IMR-90 (cell line): ENCODE data around the gene KLK11. TPM values are rescaled to one million over a fixed set of nuclear protein-coding genes. Genes with fewer than 3 reads are reported as not detected.

Experiments
- ATAC-seq: fragments of 200-7000 bp; cut with Tn5 transposase; 2 replicates; pipeline ENCODE4 v1.9.1; 2020; ENCODE audit warnings: low read depth, mild to moderate bottlenecking, moderate library complexity
- Bru-seq: library from RNA; stranded (reverse); fragments of 400-500 nt; gene quantifications from one replicate; lab custom pipeline; 2021; lab: Mats Ljungman, UMichigan
- BruChase-seq, 2 experiments: library from RNA; stranded (reverse); fragments of 400-500 nt; gene quantifications; one replicate each; lab custom pipeline; 2021; lab: Mats Ljungman, UMichigan
- BruUV-seq: library from RNA; stranded (reverse); fragments of 400-500 nt; replicated peaks from 2 replicates; lab custom pipeline; 2021; lab: Mats Ljungman, UMichigan
- CTCF ChIA-PET: fragments of 300-600 bp; formaldehyde crosslinking; extraction: SDS; loops from one replicate; lab custom pipeline; 2021; ENCODE audit warnings: antibody characterized with exemption; lab: Yijun Ruan, JAX
- POLR2A ChIA-PET: fragments of 300-600 bp; sonication (Branson Sonifier 250); formaldehyde crosslinking; loops from one replicate; lab custom pipeline; 2022; ENCODE audit warnings: antibody characterized with exemption; ENCODE audit not compliant: unreplicated experiment; lab: Charles Lee
- DNase-seq: peaks from one replicate; pipeline ENCODE4 v3.0.0; 2013
- H2AFZ ChIP-seq: replicated peaks from 2 replicates; pipeline ENCODE3; 2013; ENCODE audit warnings: low read length, mild to moderate bottlenecking; ENCODE audit not compliant: poor library complexity
- H2AK5ac ChIP-seq: 2 replicates; pipeline ENCODE4 v1.6.1; 2013; ENCODE audit warnings: low read depth, low read length, inconsistent platforms
- H2AK9ac ChIP-seq: replicated peaks from 2 replicates; pipeline ENCODE3; 2013; ENCODE audit warnings: mild to moderate bottlenecking, low read depth, low read length, moderate library complexity; ENCODE audit not compliant: poor library complexity
- H2BK120ac ChIP-seq: 2 replicates; pipeline ENCODE4 v1.6.1; 2013; ENCODE audit warnings: low read depth, low read length, inconsistent platforms
- H2BK15ac ChIP-seq: 3 replicates; pipeline ENCODE4 v1.6.1; 2013; ENCODE audit warnings: low read depth, low read length, inconsistent platforms
- H2BK20ac ChIP-seq: 2 replicates; pipeline ENCODE4 v1.6.1; 2013; ENCODE audit warnings: low read depth, mild to moderate bottlenecking, inconsistent platforms, low read length, moderate library complexity
- H2BK5ac ChIP-seq: 2 replicates; pipeline ENCODE4 v1.6.1; 2013; ENCODE audit warnings: mild to moderate bottlenecking, low read depth, low read length, inconsistent platforms; ENCODE audit not compliant: poor library complexity, severe bottlenecking
- H3K14ac ChIP-seq: replicated peaks from 2 replicates; pipeline ENCODE4 v1.6.1; 2013; ENCODE audit warnings: low read depth, low read length, inconsistent platforms
- H3K18ac ChIP-seq: 2 replicates; pipeline ENCODE4 v1.6.1; 2013; ENCODE audit warnings: low read depth, low read length, control low read depth
- H3K23ac ChIP-seq: 2 replicates; pipeline ENCODE4 v1.6.1; 2013; ENCODE audit warnings: low read depth, low read length, inconsistent platforms
- H3K27ac ChIP-seq: 2 replicates; pipeline ENCODE4 v1.5.1; 2013; ENCODE audit warnings: mild to moderate bottlenecking, control low read depth, low read length; ENCODE audit not compliant: insufficient read depth
- H3K27me3 ChIP-seq: 2 replicates; pipeline ENCODE4 v1.6.1; 2013; ENCODE audit warnings: low read length; ENCODE audit not compliant: control insufficient read depth, insufficient read depth
- H3K36me3 ChIP-seq: 2 replicates; pipeline ENCODE4 v1.6.1; 2013; ENCODE audit warnings: low read length, mixed read lengths; ENCODE audit not compliant: control insufficient read depth, insufficient read depth
- H3K4ac ChIP-seq: 2 replicates; pipeline ENCODE4 v1.6.1; 2013; ENCODE audit warnings: low read depth, low read length, inconsistent platforms
- H3K4me1 ChIP-seq: 2 replicates; pipeline ENCODE4 v1.6.1; 2013; ENCODE audit warnings: low read length, mixed read lengths; ENCODE audit not compliant: control insufficient read depth, insufficient read depth
- H3K4me2 ChIP-seq: 2 replicates; pipeline ENCODE4 v1.6.1; 2013; ENCODE audit warnings: low read depth, mild to moderate bottlenecking, control low read depth, low read length, moderate library complexity
- H3K4me3 ChIP-seq: 2 replicates; pipeline ENCODE4 v1.5.1; 2013; ENCODE audit warnings: low read depth, mild to moderate bottlenecking, control low read depth, low read length, moderate library complexity; ENCODE audit not compliant: insufficient read depth
- H3K56ac ChIP-seq: 2 replicates; pipeline ENCODE4 v1.6.1; 2013; ENCODE audit warnings: low read length, inconsistent platforms; ENCODE audit not compliant: insufficient read depth; ENCODE audit errors: extremely low read depth
- H3K79me1 ChIP-seq, 2 experiments: 2 replicates each; pipeline ENCODE4 v1.6.1; 2013; ENCODE audit warnings: low read length in 2 of 2, inconsistent platforms in 1 of 2, low read depth in 1 of 2
- H3K9ac ChIP-seq: 2 replicates; pipeline ENCODE4 v1.6.1; 2013; ENCODE audit warnings: low read depth, low read length, control low read depth
- H3K9me1 ChIP-seq: 2 replicates; pipeline ENCODE4 v1.6.1; 2013; ENCODE audit warnings: low read length, inconsistent platforms; ENCODE audit not compliant: insufficient read depth
- H3K9me3 ChIP-seq: 2 replicates; pipeline ENCODE4 v1.6.1; 2013; ENCODE audit warnings: low read length; ENCODE audit not compliant: control insufficient read depth, insufficient read depth
- H4K20me1 ChIP-seq: 2 replicates; pipeline ENCODE4 v1.6.1; 2013; ENCODE audit warnings: low read length, inconsistent platforms; ENCODE audit not compliant: insufficient read depth
- H4K5ac ChIP-seq: 2 replicates; pipeline ENCODE4 v1.6.1; 2013; ENCODE audit warnings: mild to moderate bottlenecking, low read depth, low read length, control low read depth
- H4K8ac ChIP-seq, 2 experiments: 2 replicates each; pipeline ENCODE4 v1.6.1; 2013; ENCODE audit warnings: low read depth in 2 of 2, low read length in 2 of 2, control low read depth in 1 of 2, inconsistent platforms in 1 of 2
- H4K91ac ChIP-seq: 2 replicates; pipeline ENCODE4 v1.6.1; 2013; ENCODE audit warnings: low read depth, low read length, inconsistent platforms; ENCODE audit not compliant: insufficient read depth
- FOS ChIP-seq: fragments of 150-350 bp; IDR thresholded peaks from 2 replicates; pipeline ENCODE4 v1.6.1; 2016; ENCODE audit warnings: low read depth, low read length
- MAZ ChIP-seq: IDR thresholded peaks from 2 replicates; pipeline ENCODE4 v1.6.1; 2012; ENCODE audit warnings: low read depth, mild to moderate bottlenecking, low read length, improper control_type of control experiment, moderate library complexity, borderline replicate concordance
- POLR2A ChIP-seq: IDR thresholded peaks from 2 replicates; pipeline ENCODE4 v1.6.1; 2012; ENCODE audit warnings: mild to moderate bottlenecking, low read depth, low read length
- RAD21 ChIP-seq: IDR thresholded peaks from 2 replicates; pipeline ENCODE4 v1.6.1; 2012; ENCODE audit warnings: low read length, improper control_type of control experiment
- RCOR1 ChIP-seq: IDR thresholded peaks from 2 replicates; pipeline ENCODE4 v1.6.1; 2012; ENCODE audit warnings: mild to moderate bottlenecking, low read length, improper control_type of control experiment; ENCODE audit not compliant: insufficient replicate concordance
- USF2 ChIP-seq: fragments of 150-350 bp; IDR thresholded peaks from 2 replicates; pipeline ENCODE4 v1.6.1; 2017; ENCODE audit warnings: mild to moderate bottlenecking, antibody characterized with exemption, low read length, low read depth
- WGBS, 2 experiments: methylation state at CpG; one replicate each; pipeline versions ENCODE4 v1.1.5 to v1.1.7; 2013; ENCODE audit warnings: missing lambda C conversion rate in 2 of 2; ENCODE audit not compliant: insufficient read length in 1 of 2; ENCODE audit errors: extremely low coverage in 2 of 2; 5-methylcytosine and 5-hydroxymethylcytosine counted together
- dilution Hi-C: fragments of 300-500 bp; cut with HindIII; formaldehyde crosslinking; loops from one replicate; pipeline ENCODE4 v1.14.3; 2018; ENCODE audit warnings: low sequenced_read_pairs; ENCODE audit not compliant: unreplicated experiment
- in situ Hi-C: fragments of 300-500 bp; cut with MboI; formaldehyde crosslinking; loops from 3 replicates; pipeline ENCODE4 v1.14.3; 2019; ENCODE audit warnings: low sequenced_read_pairs, inconsistent platforms, mixed read lengths
- intact Hi-C: fragments of 100-400 bp; cut with micrococcal nuclease; formaldehyde crosslinking; loops from 2 replicates; pipeline ENCODE4 v1.10.0; 2022
- long read RNA-seq: library from polyadenylated mRNA; unstranded; transcript quantifications from one replicate; pipeline ENCODE4 v2.0.0, GENCODE V29; 2021; ENCODE audit not compliant: unreplicated experiment
- polyA plus RNA-seq, 3 experiments: library from polyadenylated mRNA; depleted of rRNA; stranded (reverse); fragments of >200 nt; gene quantifications; 2 replicates each; pipeline ENCODE4 v1.2.3, GENCODE V29; 2012; ENCODE audit warnings: low replicate concordance in 1 of 3
- total RNA-seq: library from RNA; depleted of rRNA; stranded (reverse); fragments of >200 nt; gene quantifications from 2 replicates; pipeline ENCODE4 v1.2.3, GENCODE V29; 2012; rRNA removed

Gene KLK11, protein sequence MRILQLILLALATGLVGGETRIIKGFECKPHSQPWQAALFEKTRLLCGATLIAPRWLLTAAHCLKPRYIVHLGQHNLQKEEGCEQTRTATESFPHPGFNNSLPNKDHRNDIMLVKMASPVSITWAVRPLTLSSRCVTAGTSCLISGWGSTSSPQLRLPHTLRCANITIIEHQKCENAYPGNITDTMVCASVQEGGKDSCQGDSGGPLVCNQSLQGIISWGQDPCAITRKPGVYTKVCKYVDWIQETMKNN
- total RNA-seq (not detected in 2 replicates), polyA plus RNA-seq (2012; rRNA removed) (not detected in 2 replicates), Bru-seq, nascent RNA (not detected), BruChase-seq, experiment 1, labeled RNA remaining after a 6-hour chase (percentile 14 among the genes with signal in this experiment), BruChase-seq, experiment 2, labeled RNA remaining after a 2-hour chase (not detected)
- not detected in 2 replicates for polyA plus RNA-seq (2012; cell fraction: cytosol; rRNA removed)
- not detected in 2 replicates for polyA plus RNA-seq (2012; cell fraction: nucleus; rRNA removed; ENCODE audit: low replicate concordance)
- long read RNA-seq: 0 reads

GRCh38 chr19:51026554-51026831 lies at the start of gene KLK11:
Gene KLK11, minus strand, starts transcription at chr19:51026616. Its CDS starts 985 bp downstream, at chr19:51025631.
- H4K5ac ChIP-seq: no peak within 1 kb of the TSS
- dilution Hi-C loops: no loop called here

More at GRCh38 chr19:51026554-51026831, at the start of gene KLK11:
- Histone ChIP-seq H3K4me1 (no peaks in the 10 kb centered on the region), H2BK120ac (no peak within 1 kb of the TSS), H3K4me3 (no peak within 1 kb of the TSS), H3K4me2 (no peak within 1 kb of the TSS), H3K56ac (no peak within 1 kb of the TSS), H2AK5ac (no peak within 1 kb of the TSS), H2AK9ac (no peak within 1 kb of the TSS), H3K23ac (no peak within 1 kb of the TSS), H3K4ac (no peak within 1 kb of the TSS), H2BK20ac (no peak within 1 kb of the TSS), H3K9me3 (no peaks in the 10 kb centered on the region; the same call in 1 of the 2 replicates), H3K27ac (no peak within 1 kb of the TSS), H3K9me1 (no peaks in the 10 kb centered on the region), H3K14ac (no peak within 1 kb of the TSS), H2BK5ac (no peak within 1 kb of the TSS), H3K18ac (no peak within 1 kb of the TSS), H3K27me3 (no peaks in the 10 kb centered on the region), H4K91ac (no peak within 1 kb of the TSS), H4K20me1 (no peaks in the 10 kb centered on the region), H4K8ac (no peak within 1 kb of the TSS), H2AFZ (no peak within 1 kb of the TSS), H3K79me1 (no peaks in the 10 kb centered on the region), H2BK15ac (no peak within 1 kb of the TSS), H3K36me3 (no peaks in the 10 kb centered on the region), H3K9ac (no peak within 1 kb of the TSS)
- intact Hi-C loops: no loop called here
- TF ChIP-seq FOS (no peak), MAZ (no peak), POLR2A (no peak), USF2 (no peak), RCOR1 (no peak), RAD21 (no peak)
- ATAC-seq (no peak), DNase-seq (no peak)
- in situ Hi-C loops: no loop called here
- BruUV-seq: no TSS peak
- ChIA-PET CTCF (no interaction called here), POLR2A (no interaction called here)
- WGBS, 2 experiments: 77% methylated on average over 6 of the region's 11 CpGs; no CpG with 5 or more reads in 1 of the 2 experiments
